ENCODE data around the gene C10orf95. TPM values are rescaled to one million over a fixed set of nuclear protein-coding genes. Genes with fewer than 3 reads are reported as not detected.

The C10orf95 gene
- polyA plus RNA-seq, 1 of the 3 experiments (the other 2 are of a cell fraction), result 0.07 TPM

GRCh38 chr10:102470579-102471546 lies 19.5 kb upstream of the C10orf95 start:
- Histone ChIP-seq H3K4me1 (ENCODE audit: control insufficient read depth in 1 of 2, insufficient read depth in 2 of 2, low read depth in 1 of 2, low read length in 1 of 2) (no peaks in the 10 kb centered on the region), H3K27me3 (ENCODE audit: insufficient read depth) (no peaks in the 10 kb centered on the region), H3K9ac (no peak overlapping the region), H3K27ac (ENCODE audit: low read depth in 2 of 2, low read length in 1 of 2) (no peak overlapping the region), H3K79me2 (ENCODE audit: insufficient read depth) (no peaks in the 10 kb centered on the region), H2AFZ (ENCODE audit: low read depth) (no peak overlapping the region), H3K4me3 (ENCODE audit: low read depth in 2 of 2, low read length in 1 of 2) (no peak overlapping the region), H3F3A (replicated peaks; ENCODE audit: insufficient read depth) (no peaks in the 10 kb centered on the region), H3K4me2 (no peak overlapping the region), H3K9me3 (no peaks in the 10 kb centered on the region), H4K20me1 (ENCODE audit: insufficient read depth) (no peaks in the 10 kb centered on the region), H3K36me3 (replicated peaks in 1 of 2; ENCODE audit: control insufficient read depth in 1 of 2, insufficient read depth in 2 of 2, low read length in 1 of 2) (no peaks in the 10 kb centered on the region), H3K9me2 (no peaks in the 10 kb centered on the region)
- WGBS (ENCODE audit: low lambda C conversion rate), result 97% methylated on average over 23 of the region's 36 CpGs
- TF ChIP-seq TAF1 (IDR thresholded peaks at IDR 0.05; ENCODE audit: borderline replicate concordance, low read depth, low read length), result no peak
- no peak for TF ChIP-seq USF2 (IDR thresholded peaks at IDR 0.05; ENCODE audit: borderline replicate concordance, low read depth, low read length)
- TF ChIP-seq TEAD4 (IDR thresholded peaks at IDR 0.05; ENCODE audit: borderline replicate concordance, insufficient read depth), result no peak
- TF ChIP-seq CHD2 (IDR thresholded peaks at IDR 0.05; ENCODE audit: low read length, partially characterized antibody), result no peak
- no peak for TF ChIP-seq SMC3 (IDR thresholded peaks at IDR 0.05; ENCODE audit: low read depth, low read length)
- no peak for TF ChIP-seq MAX (IDR thresholded peaks at IDR 0.05; ENCODE audit: low read depth)
- TF ChIP-seq NFIC (IDR thresholded peaks at IDR 0.05; ENCODE audit: borderline replicate concordance), result no peak
- no peak for TF ChIP-seq RAD21 (IDR thresholded peaks at IDR 0.05; ENCODE audit: low read length)
- no peak for TF ChIP-seq FOXJ3 (CRISPR knock-in tag; IDR thresholded peaks at IDR 0.05)
- TF ChIP-seq RFX5 (IDR thresholded peaks at IDR 0.05; ENCODE audit: low read length), result no peak
- TF ChIP-seq ELF1 (IDR thresholded peaks at IDR 0.05), result no peak
- no peak for TF ChIP-seq REST (IDR thresholded peaks at IDR 0.05; ENCODE audit: low read depth, low read length)
- TF ChIP-seq TCF12 (IDR thresholded peaks at IDR 0.05), result no peak
- no peak for TF ChIP-seq ZBTB33 (IDR thresholded peaks at IDR 0.05; ENCODE audit: borderline replicate concordance, low read depth)
- no peak for TF ChIP-seq FOSL2 (IDR thresholded peaks at IDR 0.05; ENCODE audit: borderline replicate concordance, low read depth)
- CTCF ChIA-PET, result interaction anchor here (0.7 to 6.8 kb wide), 11 partner anchors 8 to 113 kb away, joined by 3 to 25 read pairs (median 3); partner anchors contain the start of gene CUEDC2
- POLR2A ChIA-PET, result interaction anchor here (0.9 kb wide), 2 partner anchors 10 to 20 kb away, joined by 3 to 4 read pairs; partner anchors contain the start of gene C10orf95
- DNase-seq, result no peak

Data from SK-N-SH (cell line).